HEK293 (cell line): ENCODE measurements around the gene PKNOX2.

Source experiments
- CTCF ChIA-PET: fragments of 350-600 bp; formaldehyde crosslinking; extraction: SDS; loops from one replicate; lab custom pipeline; 2021; ENCODE audit warnings: antibody characterized with exemption; lab: Yijun Ruan, JAX
- POLR2A ChIA-PET: fragments of 300-600 bp; formaldehyde crosslinking; extraction: SDS; loops from one replicate; lab custom pipeline; 2020; ENCODE audit warnings: antibody characterized with exemption, inconsistent platforms; lab: Yijun Ruan, JAX
- H3K27ac ChIP-seq: fragments of 200-500 bp; sonication (Bioruptor generic); 2 replicates; pipeline ENCODE4 v1.5.1; 2014; ENCODE audit warnings: low read depth, low read length, control low read depth, inconsistent platforms; ENCODE audit errors: extremely low read depth
- H3K36me3 ChIP-seq, 2 experiments: fragments of 200-500 bp in 1 of 2; sonication (Bioruptor generic) in 1 of 2; 1 replicate in 1 of 2; 2 replicates in 1 of 2; pipeline ENCODE4 v1.5.1; 2014 to 2017; ENCODE audit warnings: inconsistent platforms in 2 of 2, low read length in 2 of 2; ENCODE audit not compliant: control insufficient read depth in 2 of 2, insufficient read depth in 1 of 2
- H3K4me1 ChIP-seq: fragments of 200-500 bp; sonication (Bioruptor generic); 2 replicates; pipeline ENCODE4 v1.5.1; 2014; ENCODE audit warnings: mild to moderate bottlenecking, low read length, inconsistent platforms; ENCODE audit not compliant: control insufficient read depth, insufficient read depth
- H3K4me3 ChIP-seq: 2 replicates; pipeline ENCODE4 v1.5.1; 2011; ENCODE audit warnings: low read depth, mild to moderate bottlenecking, control low read depth, low read length, moderate library complexity
- H3K9me3 ChIP-seq: fragments of 200-500 bp; sonication (Bioruptor generic); 2 replicates; pipeline ENCODE4 v1.5.1; 2014; ENCODE audit warnings: low read depth, low read length, inconsistent platforms; ENCODE audit not compliant: control insufficient read depth, insufficient read depth
- KLF7 ChIP-seq: fragments of 450-650 bp; formaldehyde crosslinking; IDR thresholded peaks from 2 replicates; pipeline ENCODE4 v1.5.1; 2016; ENCODE audit warnings: missing biosample characterization, missing genetic modification characterization, borderline replicate concordance
- ZBTB21 ChIP-seq: fragments of 450-650 bp; formaldehyde crosslinking; IDR thresholded peaks from 2 replicates; pipeline ENCODE4 v1.5.1; 2017; ENCODE audit warnings: missing biosample characterization, missing genetic modification characterization
- ZNF133 ChIP-seq: fragments of 450-650 bp; formaldehyde crosslinking; IDR thresholded peaks from 2 replicates; pipeline ENCODE4 v1.5.1; 2016; ENCODE audit warnings: missing biosample characterization, missing genetic modification characterization
- ZNF16 ChIP-seq: fragments of 450-650 bp; formaldehyde crosslinking; IDR thresholded peaks from 2 replicates; pipeline ENCODE4 v1.5.1; 2016; ENCODE audit warnings: low read depth, missing biosample characterization, missing genetic modification characterization
- ZNF19 ChIP-seq: fragments of 450-650 bp; formaldehyde crosslinking; IDR thresholded peaks from 2 replicates; pipeline ENCODE4; 2016; ENCODE audit warnings: missing biosample characterization, missing genetic modification characterization, low read depth
- ZNF2 ChIP-seq: fragments of 450-650 bp; formaldehyde crosslinking; IDR thresholded peaks from 2 replicates; pipeline ENCODE4 v1.5.1; 2016; ENCODE audit warnings: missing biosample characterization, missing genetic modification characterization
- ZNF350 ChIP-seq: fragments of 450-650 bp; formaldehyde crosslinking; IDR thresholded peaks from 2 replicates; pipeline ENCODE4 v1.5.0; 2017; ENCODE audit warnings: missing biosample characterization, mild to moderate bottlenecking, missing genetic modification characterization
- ZNF366 ChIP-seq: fragments of 450-650 bp; formaldehyde crosslinking; conservative IDR thresholded peaks from 2 replicates; pipeline ENCODE4 v1.5.1; 2016; ENCODE audit warnings: missing biosample characterization, missing genetic modification characterization
- ZNF558 ChIP-seq: fragments of 450-650 bp; formaldehyde crosslinking; IDR thresholded peaks from 2 replicates; pipeline ENCODE4 v1.5.1; 2016; ENCODE audit warnings: missing biosample characterization, missing genetic modification characterization
- ZNF610 ChIP-seq: fragments of 450-650 bp; formaldehyde crosslinking; IDR thresholded peaks from 2 replicates; pipeline ENCODE4 v1.5.1; 2016; ENCODE audit warnings: missing biosample characterization, missing genetic modification characterization, borderline replicate concordance
- ZNF624 ChIP-seq: fragments of 450-650 bp; formaldehyde crosslinking; IDR thresholded peaks from 2 replicates; pipeline ENCODE4 v1.5.1; 2017; ENCODE audit warnings: missing biosample characterization, missing genetic modification characterization
- ZNF626 ChIP-seq: fragments of 450-650 bp; sonication (Bioruptor Pico); formaldehyde crosslinking; IDR thresholded peaks from 2 replicates; pipeline ENCODE4 v1.5.1; 2018; ENCODE audit warnings: missing biosample characterization, missing genetic modification characterization, inconsistent platforms
- ZNF654 ChIP-seq: fragments of 450-650 bp; formaldehyde crosslinking; IDR thresholded peaks from 2 replicates; pipeline ENCODE4 v1.5.1; 2016; ENCODE audit warnings: low read depth, missing biosample characterization, missing genetic modification characterization
- ZNF658 ChIP-seq: fragments of 450-650 bp; formaldehyde crosslinking; IDR thresholded peaks from 2 replicates; pipeline ENCODE4; 2016; ENCODE audit warnings: missing biosample characterization, missing genetic modification characterization
- ZSCAN30 ChIP-seq: fragments of 450-650 bp; IDR thresholded peaks from 2 replicates; pipeline ENCODE4 v1.5.1; 2018; ENCODE audit warnings: missing biosample characterization, mild to moderate bottlenecking, missing genetic modification characterization, moderate library complexity
- ZXDB ChIP-seq: fragments of 450-650 bp; formaldehyde crosslinking; IDR thresholded peaks from 2 replicates; pipeline ENCODE4 v1.5.1; 2016; ENCODE audit warnings: missing biosample characterization, missing genetic modification characterization
- TF ChIP-seq, protein P1 (sequence below): fragments of 450-650 bp; formaldehyde crosslinking; IDR thresholded peaks from 2 replicates; pipeline ENCODE4 v1.5.1; 2016; ENCODE audit warnings: missing biosample characterization, missing genetic modification characterization
- TF ChIP-seq, protein P2 (sequence below): fragments of 450-650 bp; formaldehyde crosslinking; IDR thresholded peaks from 2 replicates; pipeline ENCODE4 v1.5.1; 2016; ENCODE audit warnings: missing biosample characterization, missing genetic modification characterization, borderline replicate concordance
- TF ChIP-seq, protein P3 (sequence below): fragments of 450-650 bp; formaldehyde crosslinking; IDR thresholded peaks from 2 replicates; pipeline ENCODE4 v1.5.1; 2016; ENCODE audit warnings: missing biosample characterization, missing genetic modification characterization
- TF ChIP-seq, protein P4 (sequence below): fragments of 450-650 bp; formaldehyde crosslinking; IDR thresholded peaks from 2 replicates; pipeline ENCODE4 v1.5.1; 2016; ENCODE audit warnings: missing biosample characterization, missing genetic modification characterization

Gene PKNOX2

DNA sequence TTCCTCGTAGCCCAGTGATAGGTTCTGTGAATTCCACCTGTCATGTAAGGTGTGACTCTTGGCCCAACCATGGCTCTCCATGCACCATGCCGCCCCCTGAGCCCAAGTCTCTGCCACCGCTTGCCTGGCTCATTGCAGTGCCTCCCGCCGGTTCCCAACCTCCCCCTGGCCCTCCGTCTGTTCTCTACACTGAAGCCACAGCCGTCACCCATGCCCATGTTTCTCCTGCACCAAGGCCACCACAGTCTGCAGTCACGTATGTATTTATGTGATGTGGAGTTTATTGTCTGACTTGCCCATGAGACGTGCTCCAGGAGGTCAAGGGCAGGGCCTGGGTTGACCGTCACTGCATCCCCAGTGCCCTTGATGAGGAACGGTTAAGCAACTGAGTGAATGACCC is 35.9 kb downstream of the PKNOX2 start:
- no peak for TF ChIP-seq ZNF350 (tag by site-specific recombination)
- TF ChIP-seq ZNF133: no peak
- no peak for TF ChIP-seq ZNF654 (tag by site-specific recombination)
- TF ChIP-seq, protein P1, sequence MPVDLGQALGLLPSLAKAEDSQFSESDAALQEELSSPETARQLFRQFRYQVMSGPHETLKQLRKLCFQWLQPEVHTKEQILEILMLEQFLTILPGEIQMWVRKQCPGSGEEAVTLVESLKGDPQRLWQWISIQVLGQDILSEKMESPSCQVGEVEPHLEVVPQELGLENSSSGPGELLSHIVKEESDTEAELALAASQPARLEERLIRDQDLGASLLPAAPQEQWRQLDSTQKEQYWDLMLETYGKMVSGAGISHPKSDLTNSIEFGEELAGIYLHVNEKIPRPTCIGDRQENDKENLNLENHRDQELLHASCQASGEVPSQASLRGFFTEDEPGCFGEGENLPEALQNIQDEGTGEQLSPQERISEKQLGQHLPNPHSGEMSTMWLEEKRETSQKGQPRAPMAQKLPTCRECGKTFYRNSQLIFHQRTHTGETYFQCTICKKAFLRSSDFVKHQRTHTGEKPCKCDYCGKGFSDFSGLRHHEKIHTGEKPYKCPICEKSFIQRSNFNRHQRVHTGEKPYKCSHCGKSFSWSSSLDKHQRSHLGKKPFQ: no peak
- no peak for TF ChIP-seq ZNF558
- TF ChIP-seq ZNF16 (tag by site-specific recombination): no peak
- TF ChIP-seq, protein P2, sequence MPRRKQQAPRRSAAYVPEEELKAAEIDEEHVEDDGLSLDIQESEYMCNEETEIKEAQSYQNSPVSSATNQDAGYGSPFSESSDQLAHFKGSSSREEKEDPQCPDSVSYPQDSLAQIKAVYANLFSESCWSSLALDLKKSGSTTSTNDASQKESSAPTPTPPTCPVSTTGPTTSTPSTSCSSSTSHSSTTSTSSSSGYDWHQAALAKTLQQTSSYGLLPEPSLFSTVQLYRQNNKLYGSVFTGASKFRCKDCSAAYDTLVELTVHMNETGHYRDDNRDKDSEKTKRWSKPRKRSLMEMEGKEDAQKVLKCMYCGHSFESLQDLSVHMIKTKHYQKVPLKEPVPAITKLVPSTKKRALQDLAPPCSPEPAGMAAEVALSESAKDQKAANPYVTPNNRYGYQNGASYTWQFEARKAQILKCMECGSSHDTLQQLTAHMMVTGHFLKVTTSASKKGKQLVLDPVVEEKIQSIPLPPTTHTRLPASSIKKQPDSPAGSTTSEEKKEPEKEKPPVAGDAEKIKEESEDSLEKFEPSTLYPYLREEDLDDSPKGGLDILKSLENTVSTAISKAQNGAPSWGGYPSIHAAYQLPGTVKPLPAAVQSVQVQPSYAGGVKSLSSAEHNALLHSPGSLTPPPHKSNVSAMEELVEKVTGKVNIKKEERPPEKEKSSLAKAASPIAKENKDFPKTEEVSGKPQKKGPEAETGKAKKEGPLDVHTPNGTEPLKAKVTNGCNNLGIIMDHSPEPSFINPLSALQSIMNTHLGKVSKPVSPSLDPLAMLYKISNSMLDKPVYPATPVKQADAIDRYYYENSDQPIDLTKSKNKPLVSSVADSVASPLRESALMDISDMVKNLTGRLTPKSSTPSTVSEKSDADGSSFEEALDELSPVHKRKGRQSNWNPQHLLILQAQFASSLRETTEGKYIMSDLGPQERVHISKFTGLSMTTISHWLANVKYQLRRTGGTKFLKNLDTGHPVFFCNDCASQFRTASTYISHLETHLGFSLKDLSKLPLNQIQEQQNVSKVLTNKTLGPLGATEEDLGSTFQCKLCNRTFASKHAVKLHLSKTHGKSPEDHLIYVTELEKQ: no peak
- no peak for TF ChIP-seq ZNF610 (tag by site-specific recombination)
- no peak for TF ChIP-seq ZSCAN30
- no peak for TF ChIP-seq ZNF2 (tag by site-specific recombination)
- TF ChIP-seq ZNF624 (tag by site-specific recombination): no peak
- no peak for TF ChIP-seq ZNF366 (tag by site-specific recombination)
- no peak for TF ChIP-seq ZXDB (tag by site-specific recombination)
- TF ChIP-seq, protein P3, sequence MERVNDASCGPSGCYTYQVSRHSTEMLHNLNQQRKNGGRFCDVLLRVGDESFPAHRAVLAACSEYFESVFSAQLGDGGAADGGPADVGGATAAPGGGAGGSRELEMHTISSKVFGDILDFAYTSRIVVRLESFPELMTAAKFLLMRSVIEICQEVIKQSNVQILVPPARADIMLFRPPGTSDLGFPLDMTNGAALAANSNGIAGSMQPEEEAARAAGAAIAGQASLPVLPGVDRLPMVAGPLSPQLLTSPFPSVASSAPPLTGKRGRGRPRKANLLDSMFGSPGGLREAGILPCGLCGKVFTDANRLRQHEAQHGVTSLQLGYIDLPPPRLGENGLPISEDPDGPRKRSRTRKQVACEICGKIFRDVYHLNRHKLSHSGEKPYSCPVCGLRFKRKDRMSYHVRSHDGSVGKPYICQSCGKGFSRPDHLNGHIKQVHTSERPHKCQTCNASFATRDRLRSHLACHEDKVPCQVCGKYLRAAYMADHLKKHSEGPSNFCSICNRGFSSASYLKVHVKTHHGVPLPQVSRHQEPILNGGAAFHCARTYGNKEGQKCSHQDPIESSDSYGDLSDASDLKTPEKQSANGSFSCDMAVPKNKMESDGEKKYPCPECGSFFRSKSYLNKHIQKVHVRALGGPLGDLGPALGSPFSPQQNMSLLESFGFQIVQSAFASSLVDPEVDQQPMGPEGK: no peak
- TF ChIP-seq, protein P4, sequence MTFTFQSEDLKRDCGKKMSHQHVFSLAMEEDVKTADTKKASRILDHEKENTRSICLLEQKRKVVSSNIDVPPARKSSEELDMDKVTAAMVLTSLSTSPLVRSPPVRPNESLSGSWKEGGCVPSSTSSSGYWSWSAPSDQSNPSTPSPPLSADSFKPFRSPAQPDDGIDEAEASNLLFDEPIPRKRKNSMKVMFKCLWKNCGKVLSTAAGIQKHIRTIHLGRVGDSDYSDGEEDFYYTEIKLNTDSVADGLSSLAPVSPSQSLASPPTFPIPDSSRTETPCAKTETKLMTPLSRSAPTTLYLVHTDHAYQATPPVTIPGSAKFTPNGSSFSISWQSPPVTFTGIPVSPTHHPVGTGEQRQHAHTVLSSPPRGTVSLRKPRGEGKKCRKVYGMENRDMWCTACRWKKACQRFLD (tag by site-specific recombination): no peak
- TF ChIP-seq KLF7 (tag by site-specific recombination): no peak
- TF ChIP-seq ZNF658 (tag by site-specific recombination): no peak
- TF ChIP-seq ZNF626 (tag by site-specific recombination): no peak
- TF ChIP-seq ZBTB21 (tag by site-specific recombination): no peak
- no peak for TF ChIP-seq ZNF19 (tag by site-specific recombination)
- Histone ChIP-seq H3K4me1 (no peaks in the 10 kb centered on the region), H3K9me3 (no peaks in the 10 kb centered on the region), H3K36me3 (no peaks in the 10 kb centered on the region), H3K27ac (no peak overlapping the region), H3K4me3 (no peak overlapping the region)
- POLR2A ChIA-PET: no interaction called here
- CTCF ChIA-PET: interaction anchor here (0.7 kb wide), 1 partner anchor 233 kb away, joined by 3 read pairs; no protein-coding TSS in a partner anchor
